SK-N-SH (cell line): Measurements from ENCODE around the gene HERC4. TPM values are rescaled to one million over a fixed set of nuclear protein-coding genes. Genes with fewer than 3 reads are reported as not detected.

Experiments
- CTCF ChIA-PET: fragments of 300-600, 350-600 bp; formaldehyde crosslinking; extraction: SDS; loops from one replicate; lab custom pipeline; 2021; lab: Yijun Ruan, JAX
- POLR2A ChIA-PET: fragments of 350-600 bp; sonication (Branson Sonifier 250); formaldehyde crosslinking; extraction: SDS; loops from one replicate; lab custom pipeline; 2020; ENCODE audit warnings: antibody characterized with exemption, inconsistent platforms; lab: Yijun Ruan, JAX
- DNase-seq: peaks from one replicate; pipeline ENCODE4 v3.0.0; 2012
- H2AFZ ChIP-seq: fragments of 200-600 bp; sonication (generic); 2 replicates; pipeline ENCODE4 v1.8.1; 2016; ENCODE audit warnings: antibody characterized with exemption, mild to moderate bottlenecking, low read depth
- H3F3A ChIP-seq: fragments of 200-600 bp; sonication (generic); replicated peaks from 2 replicates; pipeline ENCODE3; 2016; ENCODE audit warnings: antibody characterized with exemption, mild to moderate bottlenecking; ENCODE audit not compliant: insufficient read depth
- H3K27ac ChIP-seq, 2 experiments: fragments of 200-500 bp in 1 of 2; fragments of 200-600 bp in 1 of 2; sonication (Bioruptor generic) in 1 of 2; sonication (generic), shearing (Covaris generic) in 1 of 2; 2 replicates each; pipeline versions ENCODE4 v1.5.1 to v1.6.1; 2014 to 2016; ENCODE audit warnings: low read depth in 2 of 2, inconsistent platforms in 1 of 2, low read length in 1 of 2, mild to moderate bottlenecking in 1 of 2, mixed read lengths in 1 of 2
- H3K27me3 ChIP-seq: fragments of 200-600 bp; sonication (generic), shearing (Covaris generic); 2 replicates; pipeline ENCODE4 v1.6.1; 2016; ENCODE audit warnings: mixed run types; ENCODE audit not compliant: insufficient read depth
- H3K36me3 ChIP-seq, 2 experiments: fragments of 200-500 bp in 1 of 2; fragments of 200-600 bp in 1 of 2; sonication (Bioruptor generic) in 1 of 2; sonication (generic) in 1 of 2; replicated peaks in 1 of 2; 2 replicates each; pipeline versions ENCODE3 to v1.5.1; 2014 to 2016; ENCODE audit warnings: low read length in 1 of 2, mild to moderate bottlenecking in 1 of 2; ENCODE audit not compliant: insufficient read depth in 2 of 2, control insufficient read depth in 1 of 2
- H3K4me1 ChIP-seq, 2 experiments: fragments of 200-500 bp in 1 of 2; fragments of 200-600 bp in 1 of 2; sonication (Bioruptor generic) in 1 of 2; sonication (generic), shearing (Covaris generic) in 1 of 2; 2 replicates each; pipeline versions ENCODE4 v1.5.1 to v1.6.1; 2014 to 2016; ENCODE audit warnings: low read depth in 1 of 2, low read length in 1 of 2, mixed run types in 1 of 2; ENCODE audit not compliant: insufficient read depth in 2 of 2, control insufficient read depth in 1 of 2
- H3K4me2 ChIP-seq: fragments of 200-600 bp; sonication (generic), shearing (Covaris generic); 2 replicates; pipeline ENCODE4 v1.6.1; 2017; ENCODE audit warnings: mixed run types
- H3K4me3 ChIP-seq, 2 experiments: fragments of 200-500 bp in 1 of 2; fragments of 200-600 bp in 1 of 2; sonication (Bioruptor generic) in 1 of 2; sonication (generic), shearing (Covaris generic) in 1 of 2; 2 replicates each; pipeline versions ENCODE4 v1.5.1 to v1.8.1; 2014 to 2016; ENCODE audit warnings: low read depth in 2 of 2, inconsistent platforms in 1 of 2, low read length in 1 of 2, mild to moderate bottlenecking in 1 of 2, mixed read lengths in 1 of 2, moderate library complexity in 1 of 2
- H3K79me2 ChIP-seq: fragments of 200-600 bp; sonication (generic); 2 replicates; pipeline ENCODE4 v1.8.1; 2017; ENCODE audit warnings: mild to moderate bottlenecking; ENCODE audit not compliant: insufficient read depth
- H3K9ac ChIP-seq: fragments of 200-600 bp; sonication (generic); 2 replicates; pipeline ENCODE4 v1.6.1; 2017; ENCODE audit warnings: mixed run types
- H3K9me2 ChIP-seq: fragments of 200-600 bp; sonication (generic); 2 replicates; pipeline ENCODE4 v1.6.1; 2017; ENCODE audit warnings: mixed run types
- H3K9me3 ChIP-seq: fragments of 200-600 bp; sonication (generic); 2 replicates; pipeline ENCODE4 v1.6.1; 2017; ENCODE audit warnings: mixed run types, mild to moderate bottlenecking, moderate library complexity
- H4K20me1 ChIP-seq: fragments of 200-600 bp; sonication (generic); 2 replicates; pipeline ENCODE4 v1.6.1; 2017; ENCODE audit warnings: mild to moderate bottlenecking, mixed run types; ENCODE audit not compliant: insufficient read depth
- CHD2 ChIP-seq: fragments of 150-350 bp; IDR thresholded peaks from 2 replicates; pipeline ENCODE4 v1.6.1; 2018; ENCODE audit warnings: low read length; ENCODE audit not compliant: partially characterized antibody
- CTCF ChIP-seq: fragments of 200-600 bp; sonication (generic); IDR thresholded peaks from 2 replicates; pipeline ENCODE4 v1.6.1; 2017; ENCODE audit warnings: antibody characterized with exemption, mild to moderate bottlenecking, moderate library complexity
- ELF1 ChIP-seq: IDR thresholded peaks from 2 replicates; pipeline ENCODE4 v1.4.0; 2012
- EP300 ChIP-seq, 2 experiments: IDR thresholded peaks; 2 replicates each; pipeline versions ENCODE4 v1.4.0 to v1.6.1; 2012; ENCODE audit warnings: borderline replicate concordance in 1 of 2, low read depth in 1 of 2, low read length in 1 of 2
- EZH2phosphoT487 ChIP-seq: fragments of 200-600 bp; sonication (generic); IDR thresholded peaks from 2 replicates; pipeline ENCODE4 v1.6.1; 2017; ENCODE audit warnings: low read depth, mixed run types, mild to moderate bottlenecking, antibody characterized with exemption, moderate library complexity, borderline replicate concordance
- FOXJ3 ChIP-seq: sonication (generic); formaldehyde crosslinking; IDR thresholded peaks from 2 replicates; pipeline ENCODE4 v1.5.1; 2020; ENCODE audit warnings: mild to moderate bottlenecking, missing genetic modification reagents
- JUND ChIP-seq: IDR thresholded peaks from 2 replicates; pipeline ENCODE4 v1.4.0; 2012
- MAX ChIP-seq: IDR thresholded peaks from 2 replicates; pipeline ENCODE4 v1.4.0; 2012; ENCODE audit warnings: low read depth
- MXI1 ChIP-seq: IDR thresholded peaks from 2 replicates; pipeline ENCODE4 v1.6.1; 2012; ENCODE audit warnings: mild to moderate bottlenecking, low read depth, low read length, improper control_type of control experiment
- RAD21 ChIP-seq: IDR thresholded peaks from 2 replicates; pipeline ENCODE4 v1.6.1; 2012; ENCODE audit warnings: mild to moderate bottlenecking, low read length
- RCOR1 ChIP-seq: fragments of 150-350 bp; IDR thresholded peaks from 2 replicates; pipeline ENCODE4 v1.6.1; 2017; ENCODE audit warnings: antibody characterized with exemption, low read length
- RXRA ChIP-seq: IDR thresholded peaks from 2 replicates; pipeline ENCODE4 v1.4.0; 2012; ENCODE audit warnings: low read depth, mild to moderate bottlenecking, borderline replicate concordance
- TEAD4 ChIP-seq: IDR thresholded peaks from 2 replicates; pipeline ENCODE4 v1.4.0; 2012; ENCODE audit warnings: mild to moderate bottlenecking, borderline replicate concordance; ENCODE audit not compliant: insufficient read depth
- USF1 ChIP-seq: IDR thresholded peaks from 2 replicates; pipeline ENCODE4 v1.4.0; 2012; ENCODE audit warnings: low read depth, borderline replicate concordance
- YY1 ChIP-seq: IDR thresholded peaks from 2 replicates; pipeline ENCODE4 v1.4.0; 2012; ENCODE audit warnings: low read depth, mild to moderate bottlenecking
- WGBS: methylation state at CpG from one replicate; pipeline ENCODE4 v1.1.6; 2017; ENCODE audit warnings: low lambda C conversion rate; 5-methylcytosine and 5-hydroxymethylcytosine counted together
- polyA plus RNA-seq, 3 experiments: library from polyadenylated mRNA; depleted of rRNA; stranded (reverse); fragments of >200 nt; gene quantifications; 2 replicates each; pipeline ENCODE4 v1.2.3, GENCODE V29; 2012
- TF ChIP-seq, protein P1 (sequence below): fragments of 150-350 bp; IDR thresholded peaks from 2 replicates; pipeline ENCODE4 v1.6.1; 2017; ENCODE audit warnings: antibody characterized with exemption, low read length, low read depth, borderline replicate concordance
- TF ChIP-seq, protein P2 (sequence below): IDR thresholded peaks from 2 replicates; pipeline ENCODE4; 2012
- TF ChIP-seq, protein P3 (sequence below): fragments of 150-350 bp; IDR thresholded peaks from 2 replicates; pipeline ENCODE4 v1.6.1; 2016; ENCODE audit warnings: mild to moderate bottlenecking, low read depth, low read length

The HERC4 gene
- polyA plus RNA-seq, 1 of the 3 experiments (the other 2 are of a cell fraction), result 16.2 TPM

- WGBS, result 100% methylated on average over 1 of the region's 1 CpG
- peaks cover 3 to 39% of the 10 kb centered on the region in 2 experiments; a peak in 2 of 4 replicates for H3K4me1 ChIP-seq
These were observed 32.6 kb upstream of the HERC4 start for GRCh38 chr10:68107651-68108050.

GRCh38 chr10:68106656-68107055 is 31.6 kb upstream of the HERC4 start:
- Histone ChIP-seq H3K27me3 (no peaks in the 10 kb centered on the region), H2AFZ (no peak overlapping the region), H3K9me2 (no peaks in the 10 kb centered on the region), H3K27ac (peak overlapping the region; percentile 68 to 76; a peak in 3 of 4 replicates), H3K9ac (no peak overlapping the region), H3F3A (peaks cover 7% of the 10 kb centered on the region), H3K79me2 (no peaks in the 10 kb centered on the region), H3K4me2 (0 out of 2 replicates have a peak overlapping the region, but pooled peaks have one; percentile 20), H3K4me1 (peaks cover 3 to 40% of the 10 kb centered on the region in 2 experiments; a peak in 2 of 4 replicates), H3K36me3 (no peaks in the 10 kb centered on the region), H3K9me3 (no peaks in the 10 kb centered on the region), H3K4me3 (no peak overlapping the region; a peak in 1 of 4 replicates), H4K20me1 (no peaks in the 10 kb centered on the region)
- ChIA-PET POLR2A (no interaction called here), CTCF (interaction anchor here (1.3 to 1.4 kb wide), 2 partner anchors 49 to 100 kb away, joined by 3 read pairs; no protein-coding TSS in a partner anchor)
- DNase-seq, result no peak
- 64% methylated on average over 3 of the region's 3 CpGs for WGBS
- no peak for TF ChIP-seq ELF1
- no peak for TF ChIP-seq FOXJ3 (CRISPR knock-in tag)
- TF ChIP-seq CHD2, result no peak
- TF ChIP-seq, protein P1, sequence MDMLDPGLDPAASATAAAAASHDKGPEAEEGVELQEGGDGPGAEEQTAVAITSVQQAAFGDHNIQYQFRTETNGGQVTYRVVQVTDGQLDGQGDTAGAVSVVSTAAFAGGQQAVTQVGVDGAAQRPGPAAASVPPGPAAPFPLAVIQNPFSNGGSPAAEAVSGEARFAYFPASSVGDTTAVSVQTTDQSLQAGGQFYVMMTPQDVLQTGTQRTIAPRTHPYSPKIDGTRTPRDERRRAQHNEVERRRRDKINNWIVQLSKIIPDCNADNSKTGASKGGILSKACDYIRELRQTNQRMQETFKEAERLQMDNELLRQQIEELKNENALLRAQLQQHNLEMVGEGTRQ, result no peak
- TF ChIP-seq TEAD4, result no peak
- TF ChIP-seq EP300 (IDR thresholded peaks at IDR 0.05; ENCODE audit: borderline replicate concordance in 1 of 2, low read depth in 1 of 2, low read length in 1 of 2), result no peak
- no peak for TF ChIP-seq CTCF
- no peak for TF ChIP-seq RXRA
- TF ChIP-seq EZH2phosphoT487, result no peak
- TF ChIP-seq, protein P2, sequence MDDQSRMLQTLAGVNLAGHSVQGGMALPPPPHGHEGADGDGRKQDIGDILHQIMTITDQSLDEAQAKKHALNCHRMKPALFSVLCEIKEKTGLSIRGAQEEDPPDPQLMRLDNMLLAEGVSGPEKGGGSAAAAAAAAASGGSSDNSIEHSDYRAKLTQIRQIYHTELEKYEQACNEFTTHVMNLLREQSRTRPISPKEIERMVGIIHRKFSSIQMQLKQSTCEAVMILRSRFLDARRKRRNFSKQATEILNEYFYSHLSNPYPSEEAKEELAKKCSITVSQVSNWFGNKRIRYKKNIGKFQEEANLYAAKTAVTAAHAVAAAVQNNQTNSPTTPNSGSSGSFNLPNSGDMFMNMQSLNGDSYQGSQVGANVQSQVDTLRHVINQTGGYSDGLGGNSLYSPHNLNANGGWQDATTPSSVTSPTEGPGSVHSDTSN, result 0 out of 2 replicates have a peak, but pooled peaks have one; percentile 26

More at GRCh38 chr10:68107651-68108050, 32.6 kb upstream of the HERC4 start:
- H3K27ac ChIP-seq, result no peak overlapping the region
- H3K36me3 ChIP-seq, result no peaks in the 10 kb centered on the region
- no peak overlapping the region for H3K9ac ChIP-seq
- POLR2A ChIA-PET, result no interaction called here
- no peak for DNase-seq
- H3K4me3 ChIP-seq, result no peak overlapping the region
- H3K79me2 ChIP-seq, result no peaks in the 10 kb centered on the region
- no peak overlapping the region for H3K4me2 ChIP-seq
- CTCF ChIA-PET, result interaction anchor here (1.4 kb wide), 1 partner anchor 99 kb away, joined by 3 read pairs; no protein-coding TSS in a partner anchor
- TF ChIP-seq JUND (no peak), EZH2phosphoT487 (no peak), RAD21 (no peak), MAX (no peak), USF1 (no peak), CHD2 (no peak), YY1 (no peak), MXI1 (no peak), RCOR1 (no peak)
- TF ChIP-seq, protein P2, result no peak
- TF ChIP-seq, protein P3, sequence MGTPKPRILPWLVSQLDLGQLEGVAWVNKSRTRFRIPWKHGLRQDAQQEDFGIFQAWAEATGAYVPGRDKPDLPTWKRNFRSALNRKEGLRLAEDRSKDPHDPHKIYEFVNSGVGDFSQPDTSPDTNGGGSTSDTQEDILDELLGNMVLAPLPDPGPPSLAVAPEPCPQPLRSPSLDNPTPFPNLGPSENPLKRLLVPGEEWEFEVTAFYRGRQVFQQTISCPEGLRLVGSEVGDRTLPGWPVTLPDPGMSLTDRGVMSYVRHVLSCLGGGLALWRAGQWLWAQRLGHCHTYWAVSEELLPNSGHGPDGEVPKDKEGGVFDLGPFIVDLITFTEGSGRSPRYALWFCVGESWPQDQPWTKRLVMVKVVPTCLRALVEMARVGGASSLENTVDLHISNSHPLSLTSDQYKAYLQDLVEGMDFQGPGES, result no peak
- TF ChIP-seq, all 33 proteins: peak for 0
- H2AFZ ChIP-seq, result no peak overlapping the region
- H3K27me3 ChIP-seq, result no peaks in the 10 kb centered on the region
- no peaks in the 10 kb centered on the region for H4K20me1 ChIP-seq
- H3F3A ChIP-seq, result peaks cover 2% of the 10 kb centered on the region
- no peaks in the 10 kb centered on the region for H3K9me2 ChIP-seq
- no peaks in the 10 kb centered on the region for H3K9me3 ChIP-seq
